HG02588 (cell line): ENCODE results near the gene SEC14L5.
A peak's percentile ranks its signal among the peaks of the same experiment; 100 is the strongest.
"Not testable (repeated sequence)": the region's sequence is repeated elsewhere in the genome, so short reads cannot be mapped to it uniquely, and the experiment has no call there.

Source experiments
- ATAC-seq: cut with Tn5 transposase; IDR thresholded peaks from one replicate; pipeline ENCODE4 v1.9.1; 2021; ENCODE audit warnings: mild to moderate bottlenecking, moderate library complexity; ENCODE audit not compliant: unreplicated experiment

The SEC14L5 gene

DNA sequence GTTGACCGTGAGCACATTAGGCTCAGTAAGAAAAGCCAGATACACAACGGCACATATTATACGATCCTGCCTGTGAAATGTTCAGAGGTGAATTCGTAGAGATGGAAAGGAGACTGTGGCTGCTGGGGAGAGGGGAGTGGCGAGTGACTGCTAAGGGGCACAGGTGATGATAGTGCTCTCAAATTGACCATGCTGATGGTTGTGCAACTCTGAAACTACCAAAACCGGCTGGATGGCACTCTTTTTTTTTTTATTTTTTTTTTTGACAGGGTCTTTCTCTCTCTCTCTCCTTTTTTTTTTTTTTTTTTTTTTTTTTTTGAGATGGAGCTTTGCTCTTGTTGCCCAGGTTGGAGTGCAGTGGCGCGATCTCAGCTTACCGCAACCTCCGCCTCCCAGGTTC, 8.1 kb upstream of the SEC14L5 start:
- ATAC-seq, result no peak

GRCh38 chr16:4951583-4951982, 6.5 kb upstream of the SEC14L5 start:
- ATAC-seq, result not testable (repeated sequence)

DNA sequence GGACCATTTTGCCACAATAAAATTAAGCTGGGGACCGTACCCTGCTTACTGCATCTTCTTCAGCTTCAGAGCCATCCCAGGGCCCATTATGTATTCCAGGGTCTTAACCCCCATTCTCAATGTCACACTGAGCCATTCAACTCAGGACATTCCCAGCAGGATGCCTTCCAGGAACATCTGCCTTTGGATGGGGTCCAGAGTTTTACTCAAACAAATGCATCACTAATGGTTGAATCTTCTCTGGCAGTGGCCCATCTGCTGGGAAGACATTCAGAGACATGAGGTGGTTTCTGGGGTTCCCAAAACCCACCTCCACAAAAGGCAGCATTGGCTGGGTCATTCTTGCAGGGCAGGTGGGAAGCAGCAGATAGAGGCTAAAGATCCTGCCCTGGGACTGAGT, 3.4 kb upstream of the SEC14L5 start:
- no peak for ATAC-seq

- no peak for ATAC-seq
Observed at GRCh38 chr16:4957420-4957719, 760 bp upstream of the SEC14L5 start.

DNA sequence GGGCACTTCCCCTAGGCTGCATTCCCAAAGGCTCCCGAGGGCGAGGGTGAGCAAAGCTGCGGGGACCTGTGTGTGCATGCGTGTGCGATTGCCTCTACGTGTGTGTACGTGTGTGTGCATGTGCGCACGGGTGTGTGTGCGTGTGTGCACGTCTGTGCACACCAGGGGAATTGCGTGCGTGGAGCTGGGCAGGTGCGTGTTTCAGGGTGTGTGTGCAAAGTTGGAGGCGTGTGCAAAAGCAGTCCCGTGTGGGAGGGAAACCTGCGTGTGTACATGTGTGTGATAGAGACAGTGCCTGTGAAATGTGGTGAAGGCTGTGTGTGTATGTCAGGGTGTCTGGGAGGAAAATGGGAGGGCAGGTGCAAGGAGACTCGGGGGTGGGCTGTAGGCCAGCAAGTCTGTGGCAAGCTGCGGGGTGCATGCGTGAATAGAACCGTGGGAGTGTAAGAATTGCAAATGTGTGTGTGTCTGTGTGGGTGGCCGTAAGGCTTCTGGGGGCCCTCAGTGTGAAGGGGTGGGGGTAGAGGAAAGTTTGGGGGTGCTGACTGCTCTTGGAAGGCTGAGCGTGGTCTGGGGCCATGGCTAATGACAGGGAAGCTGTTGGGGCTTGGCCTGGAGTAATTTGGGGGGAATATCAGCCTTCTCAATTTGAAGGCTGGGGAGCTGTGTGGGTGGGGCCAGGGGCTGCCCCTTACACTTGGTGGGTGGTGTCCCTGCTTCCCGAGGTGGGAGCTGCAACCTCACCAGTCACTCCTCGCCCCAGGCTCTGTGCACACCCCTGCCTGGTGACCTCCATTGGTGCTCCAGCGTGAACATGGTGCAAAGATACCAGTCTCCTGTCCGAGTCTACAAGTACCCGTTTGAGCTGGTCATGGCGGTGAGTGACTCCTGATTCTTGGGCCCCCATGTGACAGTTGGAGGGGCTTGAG, 644 bp downstream of the SEC14L5 start:
- no peak for ATAC-seq

GRCh38 chr16:4960579-4960978, 2.4 kb downstream of the SEC14L5 start:
- ATAC-seq, result no peak

DNA sequence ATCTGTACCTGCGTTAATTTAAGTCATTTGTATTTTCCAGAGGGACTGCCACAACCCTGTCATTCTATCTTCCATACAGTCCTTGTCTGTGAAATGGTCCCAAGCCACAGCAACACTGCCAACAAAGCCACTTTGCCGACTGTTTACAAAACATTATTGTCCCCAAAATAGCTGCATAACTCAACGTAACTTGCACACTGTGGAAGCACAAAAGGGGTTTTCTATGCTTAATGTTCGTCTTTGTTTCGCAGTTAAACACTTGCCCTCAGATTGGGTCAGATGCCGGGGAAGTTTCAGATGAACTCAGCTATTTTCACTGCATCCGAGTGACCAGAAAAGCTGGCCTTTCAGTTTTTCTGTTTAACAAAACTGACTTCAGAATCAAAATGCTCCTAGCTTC, 4.6 kb downstream of the SEC14L5 start:
- ATAC-seq, result no peak

GRCh38 chr16:4963527-4963926, 5.4 kb downstream of the SEC14L5 start:
- not testable (repeated sequence) for ATAC-seq

- ATAC-seq, result no peak
Observed at GRCh38 chr16:4966736-4967453, 8.8 kb downstream of the SEC14L5 start.

GRCh38 chr16:4968278-4968677, 10.1 kb downstream of the SEC14L5 start:
- not testable (repeated sequence) for ATAC-seq

DNA sequence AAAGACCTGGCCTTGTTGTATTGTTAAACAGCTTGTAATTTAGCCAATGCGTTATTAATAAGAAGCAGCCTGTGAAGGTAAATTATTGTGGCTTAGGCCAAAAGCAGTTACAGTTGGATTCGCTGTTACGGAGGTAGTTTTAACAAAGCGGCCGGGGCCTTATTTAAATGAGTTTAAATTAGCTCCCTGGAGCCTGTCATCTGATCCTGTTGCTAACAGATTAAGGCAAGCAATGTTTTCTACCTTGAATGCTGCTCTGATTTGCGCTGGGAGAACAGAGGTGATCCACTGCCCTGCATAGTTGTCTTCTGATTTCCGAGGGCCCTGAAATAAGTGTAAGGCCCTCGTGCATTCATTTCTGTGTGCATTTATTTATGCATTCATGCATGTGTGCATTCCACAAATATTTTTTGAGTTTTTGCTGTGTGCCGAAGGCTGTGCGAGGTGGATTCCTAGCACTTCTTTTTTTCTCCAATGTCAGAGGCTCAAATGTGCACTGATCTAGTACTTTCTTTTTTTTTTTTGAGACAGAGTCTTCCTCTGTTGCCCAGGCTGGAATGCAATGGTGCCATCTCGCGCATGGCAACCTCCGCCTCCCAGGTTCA, 10.9 kb downstream of the SEC14L5 start:
- ATAC-seq, result no peak

GRCh38 chr16:4970010-4970409, 11.9 kb downstream of the SEC14L5 start:
- ATAC-seq, result no peak

GRCh38 chr16:4972938-4973587, 14.9 kb downstream of the SEC14L5 start:
- no peak for ATAC-seq

DNA sequence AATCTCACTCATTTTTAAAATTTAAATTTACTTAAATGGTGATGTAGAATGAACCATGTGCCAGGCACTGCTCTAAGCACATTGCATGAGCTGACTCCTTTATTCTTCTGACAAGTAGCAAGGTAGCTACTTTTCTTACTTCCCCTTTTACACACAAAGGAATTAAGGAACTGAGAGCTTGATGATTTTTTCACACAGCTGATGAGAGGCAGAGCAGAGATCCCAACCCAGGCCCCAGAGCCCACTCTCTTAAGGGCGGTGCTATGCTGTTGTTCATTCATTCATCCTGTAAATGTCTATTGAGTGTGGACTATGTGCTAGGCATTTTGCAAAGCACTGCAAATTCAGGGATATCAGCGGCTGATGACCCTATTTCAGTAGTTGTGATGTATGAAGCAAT, 17.9 kb downstream of the SEC14L5 start:
- ATAC-seq, result peak; percentile 81

DNA sequence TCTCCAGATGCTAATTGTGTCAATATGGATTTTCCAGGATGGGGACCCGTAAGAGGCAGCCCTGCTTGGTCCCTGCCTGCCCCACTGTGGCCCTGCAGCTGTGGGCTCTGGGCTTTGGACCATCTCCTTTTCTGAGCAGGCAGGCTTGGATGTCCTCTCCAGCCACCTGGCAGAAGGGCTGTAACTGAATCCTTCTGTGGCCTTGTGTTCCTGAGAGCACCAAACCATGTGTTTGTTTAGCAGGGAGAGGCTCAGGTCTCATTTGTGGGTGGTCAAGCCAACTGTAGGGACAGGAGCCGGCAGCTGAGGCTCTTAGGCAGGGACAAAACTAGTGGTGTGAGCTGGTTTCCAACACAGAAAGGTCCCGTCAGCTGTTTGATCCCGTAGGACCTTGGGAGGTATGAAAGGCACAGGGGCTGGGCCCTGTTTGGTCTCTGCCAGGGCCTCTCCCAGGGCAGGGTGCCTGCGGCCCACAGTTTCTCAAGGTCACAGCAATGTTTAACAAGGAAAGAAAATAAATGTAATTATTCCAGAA, 18.5 kb downstream of the SEC14L5 start:
- no peak for ATAC-seq

GRCh38 chr16:4979164-4979563, 21.0 kb downstream of the SEC14L5 start:
- no peak for ATAC-seq

DNA sequence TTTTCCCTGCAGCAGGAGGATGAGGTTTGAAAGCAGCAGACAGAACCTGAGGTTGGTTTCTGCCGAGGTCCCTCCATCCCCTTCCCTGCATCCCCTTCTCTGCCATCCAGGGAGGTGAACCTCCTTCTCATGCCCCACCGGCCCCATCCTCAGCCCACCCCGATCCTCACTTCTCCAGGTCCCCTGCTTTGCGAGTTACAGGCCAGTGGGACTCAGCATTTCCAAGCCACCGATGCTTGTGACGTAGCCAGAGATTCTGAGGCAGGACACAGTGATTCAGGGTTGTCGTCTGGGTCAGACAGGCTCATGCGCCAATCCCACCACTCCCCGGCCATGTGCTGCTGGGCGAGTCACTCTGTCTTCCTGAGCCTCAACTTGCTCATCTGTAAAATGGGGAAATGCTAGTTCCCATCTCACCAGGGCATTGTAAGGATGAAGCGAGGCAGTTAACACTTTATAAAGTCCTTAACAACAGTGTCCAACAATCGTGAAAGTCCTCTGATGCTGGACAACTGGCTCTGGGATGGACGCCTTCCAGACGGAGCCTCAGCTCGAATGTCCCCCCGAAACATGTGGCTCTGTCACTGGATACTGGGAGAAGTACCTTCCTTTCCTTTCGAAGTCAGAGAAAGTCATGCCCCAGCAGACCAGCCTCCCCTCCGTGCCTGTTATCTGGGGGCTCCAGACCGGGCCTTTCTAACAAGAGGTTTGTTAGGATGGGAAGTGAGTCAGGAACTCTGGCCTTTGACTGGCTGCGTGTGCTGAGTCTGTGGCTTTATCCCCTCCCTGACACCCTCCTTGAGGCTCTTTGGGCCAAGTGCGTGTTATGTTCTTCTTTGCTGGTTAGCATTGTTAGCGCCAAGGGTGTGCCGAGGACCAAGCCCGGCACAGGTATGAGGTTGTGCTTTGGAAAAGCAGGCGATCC, 21.9 kb downstream of the SEC14L5 start:
- ATAC-seq, result no peak

DNA sequence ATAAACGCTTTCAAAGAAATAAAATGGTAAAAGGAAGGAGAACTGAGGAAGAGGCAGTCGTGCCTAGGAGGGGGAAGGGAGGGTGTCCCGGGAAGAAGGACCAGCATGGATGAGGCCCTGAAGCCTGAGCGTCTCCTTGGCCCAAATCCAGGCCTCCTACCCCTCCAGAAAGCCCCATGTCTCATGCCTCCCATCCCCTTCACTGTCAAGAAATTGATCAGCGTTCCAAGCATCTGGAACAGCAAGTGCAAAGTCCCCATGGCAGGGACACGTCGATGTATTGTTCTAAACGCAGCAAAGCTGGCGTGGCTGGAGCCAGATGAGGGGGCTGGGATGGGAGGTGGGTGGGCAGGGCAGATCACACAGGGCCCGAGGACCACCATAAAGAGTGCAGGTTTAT, 22.6 kb downstream of the SEC14L5 start:
- ATAC-seq, result no peak

- ATAC-seq, result no peak
Observed at GRCh38 chr16:4981473-4981872, 23.3 kb downstream of the SEC14L5 start.
